Myocyte (in vitro differentiated cells): ENCODE data around the gene SPRED2. TPM values are rescaled to one million over a fixed set of nuclear protein-coding genes. Genes with fewer than 3 reads are reported as not detected.
A peak's percentile ranks its signal among the peaks of the same experiment; 100 is the strongest.

Source experiments
- DNase-seq: peaks from one replicate; pipeline ENCODE4 v3.0.0-alpha.2; 2012; ENCODE audit warnings: low read depth
- total RNA-seq: library from RNA; depleted of rRNA; stranded (reverse); fragments of >200 nt; gene quantifications from 2 replicates; pipeline ENCODE4 v1.2.3, GENCODE V29; 2014

SPRED2 gene
- total RNA-seq, 1 donor from 2014 or later = 11.7 TPM

DNA sequence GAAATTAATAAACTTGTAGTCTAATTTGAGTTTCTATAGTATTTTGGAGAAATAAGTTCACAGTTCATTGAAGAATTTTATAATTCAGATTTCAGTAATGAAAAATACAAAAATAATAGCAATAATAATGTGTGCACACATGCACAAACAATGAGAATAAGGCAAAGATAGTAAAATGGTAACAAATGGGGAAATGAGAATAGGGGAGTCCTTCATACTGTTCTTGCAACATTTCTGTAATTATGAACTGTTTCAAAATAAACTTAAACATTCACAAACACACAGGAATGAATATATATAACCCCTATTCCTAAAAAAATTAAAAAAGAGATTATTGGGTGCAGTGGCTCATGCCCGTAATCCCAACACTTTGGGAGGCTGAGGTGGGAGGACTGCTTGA is 63.9 kb downstream of the SPRED2 start:
- DNase-seq = no peak

DNA sequence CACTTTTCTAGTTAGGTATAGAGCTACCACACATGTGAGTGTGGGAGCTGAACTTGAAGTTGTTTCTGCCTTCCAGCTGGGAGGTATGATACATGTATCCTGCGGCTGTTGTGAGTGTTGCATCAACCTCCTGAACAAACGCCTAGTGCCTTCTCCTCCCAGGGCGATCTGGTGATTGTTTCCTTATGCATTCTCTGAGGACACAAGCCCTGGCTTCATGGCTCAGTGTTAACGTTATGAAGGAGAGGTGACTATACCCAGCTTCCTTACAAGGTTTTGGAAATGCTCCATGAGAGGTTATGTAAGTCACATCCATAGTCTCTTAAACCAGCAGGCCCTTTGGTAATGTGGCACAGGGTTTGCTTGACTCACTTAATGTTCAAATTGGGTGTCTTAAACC is 64.9 kb downstream of the SPRED2 start:
- peak; percentile 57 for DNase-seq

DNA sequence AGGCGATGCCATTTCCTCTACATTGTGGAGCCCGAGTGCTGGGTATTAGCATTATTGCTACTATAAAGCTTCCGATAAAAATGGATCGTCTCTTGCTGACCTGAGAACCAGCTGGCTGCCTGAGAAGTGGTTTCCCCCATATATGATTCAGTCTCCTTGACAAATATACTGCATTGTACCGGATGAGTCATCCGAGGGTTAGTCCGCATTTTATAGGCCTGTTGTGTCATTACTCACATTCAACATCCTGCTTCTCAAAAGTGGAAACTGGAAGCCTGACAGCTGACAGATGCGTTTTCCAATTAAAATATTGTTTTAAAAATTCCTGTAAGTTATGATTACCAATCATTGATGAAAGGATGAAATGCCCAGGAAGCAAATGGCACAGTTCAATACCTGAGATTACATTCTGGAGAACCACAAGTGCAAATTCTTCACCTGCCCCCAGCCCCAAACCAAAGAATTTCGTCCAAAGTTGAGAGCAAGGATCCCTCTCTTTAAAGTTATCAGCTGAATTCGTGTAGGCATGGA is 65.7 kb downstream of the SPRED2 start:
- peak; percentile 81 for DNase-seq

DNA sequence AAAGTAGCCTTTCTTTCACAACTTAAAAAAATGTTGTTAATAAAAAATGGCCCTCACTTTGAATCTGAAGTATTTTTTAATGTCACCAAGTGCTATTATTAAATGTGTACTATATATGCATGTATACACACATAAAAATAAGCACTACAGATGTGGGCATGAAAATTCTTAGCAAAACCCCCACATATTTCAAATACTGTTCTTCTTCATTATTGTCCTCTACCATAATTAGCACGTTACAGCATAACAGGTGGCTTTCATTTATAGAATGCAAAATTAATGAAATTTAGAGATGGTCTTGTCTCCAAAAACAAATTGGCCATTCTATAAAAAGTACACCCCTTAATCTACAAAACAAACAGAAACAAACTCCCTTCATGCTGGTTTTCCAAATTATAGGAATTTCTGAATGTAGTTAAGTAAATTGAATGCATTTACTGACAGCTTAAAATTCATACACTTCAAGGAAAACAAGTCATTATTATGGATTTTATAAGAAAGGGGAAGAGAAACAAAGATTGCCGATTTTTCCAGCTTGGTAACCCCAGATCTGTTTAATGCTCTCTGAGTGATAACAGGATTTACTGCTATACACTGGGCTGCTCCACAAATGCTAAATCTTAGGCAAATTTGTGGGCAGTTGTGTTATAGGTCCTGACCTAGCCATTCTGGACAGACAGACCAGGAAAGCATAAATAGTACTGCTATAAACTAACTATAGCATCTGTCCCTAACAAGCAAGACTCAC is 67.2 kb downstream of the SPRED2 start:
- DNase-seq = no peak

DNA sequence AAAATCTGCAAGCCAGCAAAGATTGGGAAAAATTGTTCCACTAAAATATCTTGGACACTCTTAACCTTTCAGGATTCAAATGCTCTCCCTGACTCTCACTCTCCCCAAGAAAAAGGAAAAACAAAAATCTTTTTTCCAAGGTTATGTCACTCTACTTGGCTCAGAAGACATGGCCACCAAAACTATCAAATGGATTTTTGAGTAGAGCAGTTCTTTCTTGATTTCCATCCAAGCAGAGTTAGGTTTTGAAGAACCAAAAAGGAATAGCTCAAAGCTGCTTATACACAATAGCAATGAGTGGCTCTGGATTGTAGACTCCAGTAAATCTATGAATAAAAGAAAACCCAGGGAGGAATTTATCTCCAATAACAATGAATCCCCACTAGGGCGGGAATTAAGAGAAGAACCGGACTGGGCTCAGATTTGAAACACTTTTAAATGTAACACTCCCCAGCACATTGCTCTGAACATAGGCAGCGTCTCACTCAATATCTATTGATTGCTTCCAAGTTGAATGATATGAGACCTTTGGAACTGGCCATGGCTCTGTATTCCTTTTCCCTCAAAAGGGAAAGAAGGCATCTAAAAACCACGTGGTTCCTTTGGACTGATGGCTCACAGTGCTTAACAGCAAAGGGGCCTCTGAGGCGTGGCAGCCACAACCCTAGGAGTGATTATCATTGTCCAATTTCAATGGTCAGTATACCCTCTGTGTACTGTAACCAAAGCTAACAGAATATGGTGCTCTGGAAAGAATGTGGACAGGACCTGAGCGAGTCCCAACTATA is 68.3 kb downstream of the SPRED2 start:
- peak; percentile 51 for DNase-seq

DNA sequence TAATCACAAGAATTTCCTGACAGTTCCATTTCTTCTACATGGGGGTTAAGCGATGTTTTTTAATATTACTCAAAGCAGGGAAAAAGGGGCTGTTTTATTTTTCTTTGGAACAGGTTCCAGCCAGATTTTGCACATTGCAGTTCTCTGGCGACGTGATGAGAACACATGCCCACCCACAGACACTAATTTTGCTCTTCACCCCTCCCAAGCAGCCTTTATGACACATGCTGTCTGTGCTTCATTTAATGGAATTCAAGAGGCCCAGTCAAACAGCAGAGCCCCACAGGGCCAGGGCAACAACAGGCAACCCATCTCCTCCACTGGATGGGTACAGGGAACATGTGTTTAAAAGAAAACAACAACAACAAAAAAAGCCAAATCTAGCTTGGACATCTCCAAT is 70.8 kb downstream of the SPRED2 start:
- peak; percentile 67 for DNase-seq

DNA sequence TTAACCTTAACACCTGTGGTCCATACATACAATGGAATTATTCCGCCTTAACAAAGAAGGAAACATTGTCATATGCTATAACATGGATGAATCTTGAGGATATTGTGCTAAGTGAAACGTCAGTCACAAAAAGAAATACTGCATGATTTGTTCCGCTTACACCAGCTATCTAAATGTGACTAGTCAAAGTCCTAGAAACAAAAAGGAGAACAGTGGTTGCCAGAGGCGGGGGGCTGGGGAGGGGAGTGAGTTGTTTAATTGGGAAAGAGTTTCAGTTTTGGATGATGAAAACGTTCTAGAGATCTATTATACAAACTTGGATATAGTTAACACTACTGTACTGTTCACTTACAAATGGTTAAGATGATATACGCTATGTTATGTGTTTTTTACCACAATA is 72.0 kb downstream of the SPRED2 start:
- DNase-seq = no peak

DNA sequence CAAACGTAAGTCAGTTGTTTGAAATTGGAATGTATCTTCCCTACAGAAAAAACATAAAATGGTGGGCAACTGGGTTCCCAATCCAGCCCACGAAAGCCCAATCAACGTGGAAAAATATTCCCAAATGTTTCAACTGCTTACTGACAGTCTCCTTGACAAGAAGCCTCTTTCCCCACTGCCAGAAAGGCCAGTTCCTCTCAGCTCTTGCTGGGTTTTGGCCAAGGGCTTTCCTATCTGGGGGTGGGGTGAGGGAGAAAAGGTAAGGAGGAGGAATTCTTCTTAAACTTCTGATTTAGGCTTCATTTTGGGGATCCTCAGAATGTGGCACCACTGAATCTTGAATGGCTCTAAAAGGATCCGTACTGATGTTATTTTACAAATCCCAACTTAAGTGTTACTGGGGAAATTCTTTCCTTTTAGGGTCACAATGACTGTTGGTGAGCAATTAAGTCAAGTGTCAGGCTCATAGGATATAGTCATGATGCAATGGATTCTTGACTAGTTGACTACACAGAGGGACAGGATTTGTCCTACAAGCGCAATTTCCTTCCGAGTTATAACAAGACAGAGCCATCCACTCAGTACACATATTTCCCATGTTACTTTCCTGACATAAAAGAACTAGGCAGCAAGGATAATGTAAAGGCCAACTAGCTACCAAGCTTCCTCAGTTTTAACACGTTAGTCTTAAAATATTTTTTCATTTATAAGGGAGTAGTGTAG is 73.6 kb downstream of the SPRED2 start:
- DNase-seq = no peak

DNA sequence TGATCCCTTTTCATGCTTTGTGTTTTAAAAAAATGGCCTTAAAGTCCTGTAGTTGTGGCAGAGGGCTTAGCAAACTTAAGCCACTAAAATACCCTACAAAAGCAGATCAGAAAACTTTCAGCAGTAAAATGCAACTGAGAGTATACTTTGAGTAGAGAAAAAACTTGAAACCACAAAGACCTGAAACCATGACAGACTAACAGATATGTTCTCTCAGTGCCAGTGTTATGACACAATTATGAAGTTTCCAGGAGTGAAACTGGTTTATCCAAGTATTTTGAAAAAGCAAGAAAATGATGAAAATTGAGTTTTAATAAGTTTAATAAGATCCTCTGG is 74.5 kb downstream of the SPRED2 start:
- DNase-seq = no peak

DNA sequence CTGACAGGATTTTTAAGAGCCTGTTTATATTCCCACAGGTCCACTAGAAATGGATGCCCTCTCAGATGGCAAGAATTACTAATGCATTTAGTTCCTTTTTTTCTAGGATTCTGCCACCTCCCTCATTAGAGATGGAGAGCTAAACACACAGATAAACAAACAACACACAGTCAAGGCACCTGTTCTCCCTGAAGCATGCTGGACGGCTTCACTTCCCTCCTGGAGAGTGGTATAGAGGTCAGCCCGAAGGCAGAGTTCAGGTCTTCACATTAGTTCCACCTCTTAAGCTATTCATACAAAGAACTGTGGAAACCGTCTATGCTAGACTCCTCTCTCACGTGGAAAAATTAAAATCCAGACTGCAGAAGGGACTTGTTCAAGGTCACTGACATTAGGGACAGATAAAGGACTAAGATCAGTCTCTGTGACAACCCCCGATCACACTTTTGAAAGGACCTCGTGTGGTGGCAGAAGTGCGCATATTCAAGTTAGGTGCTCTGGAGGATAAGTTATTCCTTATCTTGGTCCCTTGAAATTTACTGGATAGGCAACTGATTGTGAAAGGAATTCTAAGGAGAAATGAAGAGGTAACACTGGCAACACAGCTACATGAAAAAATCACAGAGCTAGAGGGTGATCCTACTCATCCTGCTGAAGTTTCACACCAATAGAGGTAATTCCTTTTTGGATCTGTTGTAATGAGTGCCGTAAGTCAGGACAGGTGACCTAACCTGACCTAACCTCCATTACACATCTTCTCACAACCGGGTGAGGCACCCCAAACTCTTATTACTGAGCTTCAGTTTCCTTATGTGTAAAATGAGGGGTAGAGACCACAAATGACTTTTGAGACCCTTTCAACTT is 75.1 kb downstream of the SPRED2 start:
- DNase-seq = no peak

DNA sequence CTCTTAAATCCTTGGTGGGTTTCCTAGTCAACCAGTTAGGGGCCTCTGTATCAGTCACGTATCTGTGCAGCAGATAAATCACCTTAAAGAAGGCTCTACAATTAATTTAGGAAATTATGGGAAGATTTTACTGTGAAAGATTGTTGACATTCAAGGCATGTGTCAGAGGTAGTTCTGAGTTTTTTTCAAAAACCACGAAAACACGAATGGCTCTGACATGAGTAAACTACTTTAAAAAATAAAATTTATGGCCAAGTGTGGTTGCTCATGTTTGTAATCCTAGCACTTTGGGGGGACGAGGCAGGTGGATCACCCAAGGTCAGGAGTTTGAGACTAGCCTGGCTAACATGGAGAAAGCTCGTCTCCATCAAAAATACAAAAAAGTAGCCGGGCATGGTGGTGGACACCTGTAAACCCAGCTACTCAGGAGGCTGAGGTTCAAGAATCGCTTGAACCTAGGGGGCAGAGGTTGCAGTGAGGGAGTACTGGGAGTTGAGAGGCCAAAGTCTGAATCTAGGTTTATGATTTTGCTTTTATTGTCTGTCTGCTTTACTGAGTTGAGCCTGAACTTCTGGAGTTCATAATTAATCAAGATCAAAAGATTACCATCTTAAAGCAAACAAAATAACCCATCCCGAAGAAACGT is 77.1 kb downstream of the SPRED2 start:
- no peak for DNase-seq

DNA sequence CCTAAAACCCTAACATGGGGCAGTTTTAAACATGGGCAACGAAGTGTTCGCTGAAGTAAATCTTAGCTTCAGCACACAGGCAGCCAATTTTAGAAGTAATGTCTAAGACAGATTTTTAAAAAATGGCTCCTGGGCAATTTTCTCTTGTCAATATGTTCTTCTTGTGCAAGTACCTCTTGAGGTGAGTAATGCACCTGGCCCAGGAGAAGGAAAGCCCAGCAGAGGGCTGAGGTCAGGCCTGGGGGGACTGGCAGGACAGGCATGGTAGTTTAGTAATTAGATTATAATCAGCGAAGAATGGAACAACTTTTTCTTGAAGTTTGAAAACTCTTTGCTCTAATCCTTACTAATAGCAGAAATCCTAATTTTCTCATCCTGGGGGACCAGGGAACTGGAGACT is 77.6 kb downstream of the SPRED2 start:
- no peak for DNase-seq

DNA sequence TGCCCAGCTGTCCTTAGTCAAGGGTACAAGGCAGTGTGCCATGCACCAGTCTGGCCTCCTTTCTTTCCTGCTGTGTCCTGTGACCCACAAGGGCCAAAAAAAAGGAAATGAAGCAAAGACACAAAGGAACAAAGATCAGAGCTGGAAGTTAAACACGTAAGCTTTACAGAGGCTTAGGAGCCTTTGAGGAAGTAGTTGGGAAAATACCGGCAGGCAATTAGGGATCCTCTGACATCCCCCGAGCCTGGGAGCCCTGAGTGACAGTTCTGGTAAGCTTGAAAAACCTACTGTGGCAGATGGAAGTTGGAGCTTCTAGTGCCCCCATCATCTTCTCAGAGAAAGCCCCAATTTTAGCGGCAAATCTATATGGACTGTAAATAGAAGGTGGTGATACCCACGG is 78.5 kb downstream of the SPRED2 start:
- no peak for DNase-seq

DNA sequence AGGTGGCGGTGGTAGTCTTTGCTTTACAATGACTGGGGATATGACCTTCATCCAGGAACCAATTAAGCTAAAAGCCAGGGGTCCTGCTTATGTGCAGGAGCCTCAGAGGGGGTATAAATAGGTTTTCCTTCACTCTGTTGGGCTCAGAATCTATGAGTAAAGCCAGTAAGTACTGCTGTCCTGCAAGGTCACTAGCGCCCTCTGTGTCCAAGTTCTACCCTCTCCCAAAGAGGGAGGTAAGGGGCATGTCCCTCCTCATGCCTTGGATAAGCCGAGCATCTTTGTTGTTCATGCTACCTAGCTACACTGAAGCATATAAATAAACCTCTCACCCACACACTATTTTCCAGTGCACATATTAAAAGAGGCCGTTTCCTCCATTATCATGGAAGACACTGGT is 79.4 kb downstream of the SPRED2 start:
- DNase-seq = no peak

DNA sequence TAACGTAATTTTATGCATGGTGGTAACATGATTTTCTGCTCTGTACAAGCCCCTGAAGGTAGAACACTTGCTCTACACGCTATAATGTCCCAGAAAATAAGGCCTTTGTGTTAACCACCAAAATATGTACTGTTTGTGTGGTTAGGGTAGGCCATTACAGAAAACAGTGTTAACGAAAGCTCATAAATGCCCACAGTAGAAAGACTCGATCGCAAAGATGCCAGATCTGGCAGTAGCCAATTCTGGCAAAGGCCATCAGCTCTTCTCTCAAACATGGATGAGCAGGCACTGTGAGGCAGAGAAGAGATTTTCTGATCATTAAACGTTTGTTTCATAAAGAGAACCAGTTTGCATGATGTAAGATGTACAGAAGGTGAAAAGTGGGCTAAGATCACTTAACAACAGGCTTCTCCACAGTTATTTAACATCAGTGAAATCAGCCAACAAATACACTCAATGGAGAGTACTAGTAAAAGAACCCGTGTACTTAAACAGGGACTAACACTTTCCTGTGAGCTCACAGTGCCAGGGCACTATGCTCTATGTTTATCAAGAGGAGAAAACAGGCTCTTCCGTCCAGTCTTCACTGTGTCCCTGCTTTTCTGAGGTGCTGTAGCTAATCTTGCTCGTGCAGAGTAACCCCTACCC is 80.3 kb downstream of the SPRED2 start:
- no peak for DNase-seq

DNA sequence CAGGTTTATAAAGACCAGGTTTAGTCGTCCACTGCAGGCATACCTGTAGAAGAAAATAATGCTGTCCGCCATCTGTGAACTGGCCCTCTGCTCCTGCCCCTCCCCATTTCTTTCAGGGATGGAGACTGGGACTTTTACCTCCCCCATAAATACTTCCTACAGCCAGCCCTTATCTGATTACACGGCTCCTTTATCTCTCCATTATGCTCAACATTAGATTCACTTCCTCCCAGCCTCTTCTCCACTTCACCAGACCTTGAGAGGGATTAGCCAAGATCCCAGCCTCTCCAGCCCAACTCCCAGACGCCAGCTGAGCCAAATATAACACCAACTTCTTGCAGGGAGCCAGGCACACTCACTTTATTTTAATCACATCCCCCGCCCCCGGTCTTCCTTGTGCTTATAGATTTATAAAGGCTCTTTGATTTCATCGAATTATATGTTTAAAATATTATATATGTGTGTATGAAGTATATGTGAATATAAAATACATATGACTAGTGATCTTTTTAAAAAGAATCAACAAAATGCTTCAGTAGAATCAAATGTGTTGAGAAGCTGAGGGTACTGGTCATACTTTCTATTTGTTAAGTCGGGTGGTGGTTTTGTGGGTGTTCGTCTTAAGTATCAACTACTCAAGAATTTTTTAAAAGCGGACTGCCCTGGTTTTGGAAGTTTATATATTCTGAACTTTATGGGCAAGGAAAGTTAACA is 81.0 kb downstream of the SPRED2 start:
- DNase-seq = no peak

DNA sequence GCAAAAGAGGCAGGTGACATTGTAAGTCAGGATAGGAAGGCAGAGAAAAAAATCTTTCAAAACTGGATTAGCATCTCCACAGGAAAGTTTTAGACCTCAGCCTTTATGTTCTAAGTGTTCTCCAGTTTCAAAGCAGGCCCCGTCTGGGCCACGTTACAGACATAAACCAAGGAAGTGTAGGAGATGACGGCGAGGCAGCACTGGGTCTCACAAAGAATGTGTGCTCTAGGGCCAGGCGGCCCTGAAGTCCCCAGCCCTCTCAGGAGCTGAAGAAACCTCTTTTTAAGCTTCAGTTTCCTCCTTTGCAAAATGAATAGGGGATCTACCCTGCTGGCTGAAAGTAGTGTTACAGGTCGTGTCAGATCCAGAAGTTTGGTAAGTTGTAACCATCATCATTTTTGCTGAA is 81.7 kb downstream of the SPRED2 start:
- DNase-seq = no peak

DNA sequence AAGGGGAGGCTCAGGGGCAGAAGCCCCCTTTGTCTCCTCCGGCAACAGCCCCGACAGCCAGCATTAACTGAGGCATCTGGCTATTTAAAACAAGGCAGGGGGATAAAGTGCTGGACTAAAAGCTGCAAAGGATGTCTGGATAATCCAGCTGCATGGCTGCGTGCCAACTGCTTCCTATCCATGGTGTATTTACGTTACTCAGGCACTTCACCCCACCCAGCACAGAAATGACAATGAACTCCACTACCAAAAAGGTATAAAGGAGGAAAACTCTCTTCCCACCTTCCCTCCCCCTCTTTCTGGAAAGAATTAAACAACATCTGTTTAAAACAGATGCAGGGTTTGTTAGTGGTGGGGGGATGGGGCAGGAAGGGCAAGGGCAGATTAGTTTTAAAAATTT is 82.5 kb downstream of the SPRED2 start:
- no peak for DNase-seq

DNA sequence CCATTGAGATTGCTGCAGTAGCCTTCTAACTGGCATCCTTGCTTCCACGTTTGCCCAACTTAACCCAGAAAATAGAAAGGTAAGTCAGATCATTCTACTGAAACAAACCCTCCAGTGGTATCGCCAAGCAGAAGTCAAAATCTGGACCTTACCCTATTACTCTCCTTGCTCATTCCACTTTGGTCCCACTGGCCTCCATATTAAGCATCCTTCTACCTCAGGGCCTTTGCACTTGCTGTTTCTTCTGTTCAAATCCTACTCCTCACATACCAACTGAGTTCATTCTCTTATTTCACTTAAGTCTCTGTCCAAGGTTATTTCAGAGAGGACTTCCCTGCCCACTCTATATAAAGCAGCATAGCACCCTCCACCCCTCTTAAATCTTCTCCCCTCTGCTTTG is 84.5 kb downstream of the SPRED2 start:
- no peak for DNase-seq
